Ramos (cell line): ENCODE results near the gene TPPP.

ENCODE experiments used
- in situ Hi-C: fragments of 300-500 bp; cut with MboI; formaldehyde crosslinking; loops from one replicate; pipeline ENCODE4 v1.14.3; 2022; ENCODE audit warnings: low sequenced_read_pairs; ENCODE audit not compliant: unreplicated experiment

The TPPP gene

GRCh38 chr5:652023-652515 lies 41.1 kb downstream of the TPPP start:
- in situ Hi-C loops: no loop called here

- in situ Hi-C loops: no loop called here
Observed at GRCh38 chr5:651296-652022, 41.7 kb downstream of the TPPP start.

DNA sequence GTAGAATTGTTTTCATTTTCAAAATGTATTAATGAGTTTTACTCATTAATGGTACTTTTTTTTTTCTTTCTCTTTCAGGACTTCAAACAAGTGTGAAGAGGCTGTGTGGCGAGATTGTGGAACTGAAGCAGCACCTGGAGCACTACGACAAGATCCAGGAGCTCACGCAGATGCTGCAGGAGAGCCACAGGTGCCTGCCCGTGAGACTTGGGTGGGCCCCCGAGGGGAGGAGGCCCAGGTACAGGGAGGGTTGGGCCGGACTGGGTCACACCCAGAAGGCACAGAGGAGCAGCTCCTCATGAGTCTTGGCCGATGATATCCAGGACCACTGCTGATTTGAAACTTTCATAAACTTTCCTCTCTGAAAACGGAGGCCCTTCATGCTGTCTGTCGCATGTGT lies 45.4 kb downstream of the TPPP start:
- in situ Hi-C loops: no loop called here

- in situ Hi-C loops: no loop called here
Observed at GRCh38 chr5:647311-647710, 45.8 kb downstream of the TPPP start.

DNA sequence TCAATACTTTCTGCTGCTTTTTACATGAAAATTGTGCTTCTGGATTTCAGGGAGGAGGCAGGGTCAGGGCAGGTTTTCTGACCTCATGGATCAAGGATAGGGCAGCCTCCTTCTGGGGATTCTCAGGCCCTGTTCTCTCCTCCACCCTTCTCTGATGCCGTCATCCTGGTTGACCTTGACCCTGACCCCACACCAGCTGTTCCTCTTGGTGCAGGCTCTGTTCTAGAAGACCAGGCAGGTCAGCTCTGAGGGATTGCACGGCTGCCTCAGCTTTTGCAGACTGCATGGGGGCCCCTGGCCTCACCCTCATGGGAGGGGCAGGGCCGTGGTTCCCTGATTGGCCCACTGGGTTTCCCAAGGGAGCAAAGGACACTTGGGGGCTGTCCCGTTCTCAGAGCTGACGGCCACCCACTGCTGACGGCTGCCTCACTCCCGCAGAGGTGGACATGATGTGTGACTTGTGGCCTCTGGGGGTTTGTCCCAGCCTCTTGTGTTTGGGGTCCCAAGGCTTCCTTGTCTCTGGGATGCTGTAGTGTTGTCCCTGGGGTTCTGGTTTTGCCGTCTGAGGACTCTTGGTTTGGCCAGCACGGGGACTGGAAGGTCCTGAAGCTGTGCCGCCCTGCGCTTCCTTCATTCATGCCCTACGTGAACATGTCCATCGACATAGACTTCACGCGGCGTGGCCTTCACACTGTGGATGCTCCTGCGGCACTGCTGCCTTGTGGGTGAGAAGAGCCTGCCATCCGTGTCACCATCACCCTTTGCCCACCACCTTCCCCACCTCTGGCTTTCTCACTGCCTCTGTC lies 46.6 kb downstream of the TPPP start:
- in situ Hi-C loops: no loop called here

GRCh38 chr5:645421-645820 lies 47.7 kb downstream of the TPPP start:
- in situ Hi-C loops: no loop called here

GRCh38 chr5:644971-645370 lies 48.2 kb downstream of the TPPP start:
- in situ Hi-C loops: no loop called here

DNA sequence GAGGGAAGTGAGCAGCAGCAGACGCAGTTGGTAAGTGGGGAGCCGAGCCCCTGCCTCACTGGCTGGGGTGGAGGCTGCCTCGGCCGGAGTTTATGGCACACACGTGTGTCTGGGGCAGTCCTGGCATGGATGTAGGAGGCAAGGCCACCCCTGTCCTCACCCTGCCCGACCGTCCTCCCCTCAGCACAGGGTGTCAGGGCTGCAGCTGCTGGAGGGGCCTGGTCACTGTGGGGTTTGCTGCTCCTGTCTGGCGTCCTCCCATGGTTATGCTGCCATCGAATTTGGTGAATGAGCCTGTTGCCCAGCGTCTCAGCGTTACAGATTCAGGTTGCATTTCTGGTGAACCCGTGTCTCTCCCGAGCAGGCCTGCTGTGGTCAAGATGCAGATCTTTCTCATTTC lies 48.6 kb downstream of the TPPP start:
- in situ Hi-C loops: no loop called here

GRCh38 chr5:643811-644271 lies 49.3 kb downstream of the TPPP start:
- in situ Hi-C loops: no loop called here

DNA sequence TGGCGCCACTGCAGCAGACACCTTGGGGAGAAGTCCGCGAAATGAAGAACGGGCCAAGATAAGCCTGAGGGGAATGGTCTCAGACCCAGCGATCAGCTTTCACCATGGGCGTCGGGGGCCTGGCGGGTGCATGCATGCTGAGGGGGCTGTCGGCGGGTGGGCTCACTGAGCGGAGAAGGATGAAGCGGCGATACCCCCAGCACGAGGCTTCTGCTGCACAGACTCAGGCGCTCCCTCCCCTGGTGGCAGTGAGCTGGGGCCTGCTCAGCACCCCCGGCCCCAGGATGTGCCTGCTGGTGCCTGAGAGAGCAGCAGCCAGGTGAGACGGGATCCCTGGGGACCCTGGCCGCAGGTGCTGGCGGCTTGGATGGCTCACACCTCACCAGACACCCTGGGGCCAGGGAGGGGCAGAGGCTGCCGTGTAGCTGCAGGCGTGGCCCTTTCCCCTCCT lies 49.8 kb downstream of the TPPP start:
- in situ Hi-C loops: no loop called here

- in situ Hi-C loops: no loop called here
Observed at GRCh38 chr5:642481-642880, 50.7 kb downstream of the TPPP start.

DNA sequence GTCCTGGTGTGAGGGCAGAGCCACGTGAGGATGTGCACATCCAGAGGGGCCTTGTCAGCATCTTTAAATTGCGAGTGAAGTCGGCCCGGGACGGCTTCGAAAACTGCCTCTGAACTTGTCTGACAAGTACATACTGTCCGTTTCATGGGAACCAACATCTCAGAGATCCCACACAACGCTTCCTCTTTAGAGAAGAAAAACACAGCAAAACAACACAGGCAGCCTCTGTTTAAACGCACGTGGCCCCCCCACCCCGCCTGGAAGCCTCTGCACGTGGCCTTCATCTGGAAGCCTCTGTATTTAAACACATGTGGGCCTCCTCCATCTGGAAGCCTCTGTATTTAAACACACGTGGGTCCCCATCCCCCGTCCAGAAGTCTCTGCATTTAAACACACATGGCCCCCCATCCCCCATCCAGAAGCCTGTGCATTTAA lies 51.8 kb downstream of the TPPP start:
- in situ Hi-C loops: no loop called here

DNA sequence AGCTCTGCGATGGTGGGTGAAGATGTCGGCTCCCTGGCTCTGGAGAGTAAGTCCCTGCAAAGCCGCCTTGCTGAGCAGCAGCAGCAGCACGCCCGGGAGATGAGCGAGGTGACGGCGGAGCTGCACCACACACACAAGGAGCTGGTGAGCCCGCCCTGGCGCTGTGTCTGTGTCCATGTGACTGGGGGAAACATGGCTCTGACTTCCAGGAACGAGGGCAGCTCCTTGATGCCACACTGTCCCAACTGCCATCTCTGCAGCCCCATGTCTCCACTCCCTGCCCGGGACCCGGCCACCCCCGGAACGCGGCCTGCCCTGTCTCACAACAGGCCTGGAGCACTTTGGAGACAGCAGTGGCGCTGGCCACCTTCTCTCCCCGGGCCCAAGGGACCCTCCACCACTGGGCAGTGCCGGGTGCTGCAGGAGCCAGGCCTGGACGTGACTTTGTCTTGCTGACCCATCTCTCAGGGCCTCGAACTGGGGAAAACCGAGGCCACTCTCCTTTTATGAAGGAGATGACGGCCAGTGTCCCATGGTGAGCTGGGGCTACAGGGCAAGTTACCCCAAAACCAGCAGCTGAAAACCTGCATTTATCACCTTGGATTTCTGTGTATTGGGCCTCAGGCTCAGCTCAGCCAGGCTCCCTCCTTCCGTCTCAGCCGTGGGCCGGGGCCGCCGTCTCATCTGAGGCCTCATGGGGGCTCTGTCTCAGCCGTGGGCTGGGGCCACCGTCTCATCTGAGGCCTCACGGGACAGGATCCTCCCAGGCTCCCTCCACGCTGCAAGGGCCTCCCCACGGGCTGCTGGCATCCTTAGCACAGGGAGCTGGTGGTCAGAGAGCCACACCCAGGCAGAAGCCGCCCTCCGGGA lies 52.5 kb downstream of the TPPP start:
- in situ Hi-C loops: no loop called here

DNA sequence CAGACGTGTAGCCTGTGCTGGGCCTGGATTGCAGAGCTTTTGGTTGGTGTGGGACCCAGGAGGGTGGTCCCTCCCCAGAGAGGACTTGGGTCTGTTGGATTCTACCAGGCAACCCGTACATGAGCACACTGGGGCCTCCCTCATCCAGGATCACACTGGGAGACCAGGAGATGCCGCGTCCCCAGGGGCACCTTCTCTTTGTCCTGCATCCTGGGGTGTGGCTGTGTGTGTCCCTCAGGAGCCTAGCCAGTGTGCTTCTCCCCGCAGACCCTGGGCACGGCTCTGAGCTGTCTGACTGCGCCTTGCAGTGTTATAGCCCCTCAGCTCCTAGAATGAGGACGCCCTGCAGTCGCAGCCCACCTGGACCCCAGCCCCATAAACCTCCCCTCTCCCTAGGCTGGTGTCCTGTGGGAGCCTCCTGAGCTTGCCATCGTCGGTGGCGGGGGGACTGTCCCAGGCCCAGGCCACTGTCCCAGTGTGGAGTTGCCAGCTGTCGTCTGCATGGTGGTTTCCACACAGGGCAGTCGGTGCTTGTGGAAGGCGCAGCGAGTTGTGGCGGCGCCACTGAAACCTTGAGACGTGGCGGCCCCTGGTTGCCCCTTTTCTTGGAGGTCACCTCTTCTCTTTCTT lies 53.5 kb downstream of the TPPP start:
- in situ Hi-C loops: no loop called here

GRCh38 chr5:639253-639530 lies 54.0 kb downstream of the TPPP start:
- in situ Hi-C loops: no loop called here

DNA sequence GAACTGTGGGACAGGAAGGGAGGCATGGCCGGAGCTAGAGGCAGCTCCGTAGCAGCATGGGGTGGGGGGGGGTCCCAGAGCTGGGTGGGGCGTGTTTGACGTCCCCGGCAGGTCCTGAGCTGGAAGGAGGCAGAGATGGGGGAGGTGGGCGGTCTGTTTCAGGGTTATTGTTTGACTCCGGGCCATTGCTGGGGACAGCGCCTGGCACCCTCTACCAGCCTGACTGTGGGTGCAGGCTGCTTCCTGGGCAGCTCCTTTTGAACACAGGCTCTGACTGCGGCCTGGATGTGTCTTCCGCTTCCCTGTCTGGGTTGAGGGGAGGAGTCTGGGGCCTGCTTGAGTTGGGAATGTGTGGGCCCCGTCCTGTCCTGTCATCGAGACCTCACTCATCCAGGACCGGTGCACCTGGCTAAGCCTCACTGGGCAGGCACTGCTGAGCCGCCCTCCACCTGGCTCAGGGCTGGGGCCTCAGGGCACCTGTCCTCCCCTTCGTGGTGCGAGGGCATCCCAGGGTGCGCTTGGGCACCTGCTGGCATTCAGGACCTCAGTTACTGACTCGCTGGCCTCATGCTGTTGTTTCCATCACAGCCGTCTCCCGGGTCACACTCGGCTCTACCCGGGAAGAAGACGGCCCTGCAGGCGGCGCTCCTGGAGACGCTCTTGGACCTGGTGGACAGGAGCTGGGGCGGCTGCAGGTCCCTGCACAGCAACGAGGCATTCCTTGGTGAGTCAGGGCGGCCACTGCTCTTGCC lies 54.5 kb downstream of the TPPP start:
- in situ Hi-C loops: no loop called here

- in situ Hi-C loops: no loop called here
Observed at GRCh38 chr5:637581-638450, 55.3 kb downstream of the TPPP start.

- in situ Hi-C loops: no loop called here
Observed at GRCh38 chr5:636951-637350, 56.2 kb downstream of the TPPP start.
